ENCODE data around the gene CDC42.

Gene CDC42

DNA sequence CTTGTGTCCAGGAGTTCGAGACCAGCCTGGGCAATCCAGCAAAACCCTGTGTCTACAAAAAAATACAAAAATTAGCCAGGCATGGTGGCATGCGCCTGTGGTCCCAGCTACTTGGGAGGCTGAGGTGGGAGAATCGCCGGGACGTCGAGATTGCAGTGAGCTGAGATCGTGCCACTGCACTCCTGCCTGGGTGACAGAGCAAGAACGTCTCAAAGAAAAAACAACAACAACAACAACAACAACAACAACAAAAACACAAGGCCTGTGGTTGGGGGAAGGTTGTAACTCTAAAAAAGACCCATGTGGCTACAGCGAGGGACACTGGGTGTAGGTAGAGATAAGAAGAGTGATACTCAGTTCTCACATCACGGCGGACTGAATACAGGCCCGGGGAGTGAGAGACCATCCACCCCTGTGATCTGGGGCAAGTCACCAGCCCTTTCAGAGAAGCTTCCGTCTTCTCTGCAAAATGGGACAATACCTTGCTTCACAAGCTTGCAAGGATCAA is 848 bp upstream of the CDC42 start:
- in situ Hi-C loops (cut with MboI; ENCODE audit: low pct_unique_long_range_greater_than_20kb, low sequenced_read_pairs, unreplicated experiment): no loop called here
- no peak for DNase-seq (ENCODE audit: low spot score)
- TF ChIP-seq CTCF (IDR thresholded peaks at IDR 0.05; ENCODE audit: extremely low read depth, insufficient read depth, missing control alignments): no peak

DNA sequence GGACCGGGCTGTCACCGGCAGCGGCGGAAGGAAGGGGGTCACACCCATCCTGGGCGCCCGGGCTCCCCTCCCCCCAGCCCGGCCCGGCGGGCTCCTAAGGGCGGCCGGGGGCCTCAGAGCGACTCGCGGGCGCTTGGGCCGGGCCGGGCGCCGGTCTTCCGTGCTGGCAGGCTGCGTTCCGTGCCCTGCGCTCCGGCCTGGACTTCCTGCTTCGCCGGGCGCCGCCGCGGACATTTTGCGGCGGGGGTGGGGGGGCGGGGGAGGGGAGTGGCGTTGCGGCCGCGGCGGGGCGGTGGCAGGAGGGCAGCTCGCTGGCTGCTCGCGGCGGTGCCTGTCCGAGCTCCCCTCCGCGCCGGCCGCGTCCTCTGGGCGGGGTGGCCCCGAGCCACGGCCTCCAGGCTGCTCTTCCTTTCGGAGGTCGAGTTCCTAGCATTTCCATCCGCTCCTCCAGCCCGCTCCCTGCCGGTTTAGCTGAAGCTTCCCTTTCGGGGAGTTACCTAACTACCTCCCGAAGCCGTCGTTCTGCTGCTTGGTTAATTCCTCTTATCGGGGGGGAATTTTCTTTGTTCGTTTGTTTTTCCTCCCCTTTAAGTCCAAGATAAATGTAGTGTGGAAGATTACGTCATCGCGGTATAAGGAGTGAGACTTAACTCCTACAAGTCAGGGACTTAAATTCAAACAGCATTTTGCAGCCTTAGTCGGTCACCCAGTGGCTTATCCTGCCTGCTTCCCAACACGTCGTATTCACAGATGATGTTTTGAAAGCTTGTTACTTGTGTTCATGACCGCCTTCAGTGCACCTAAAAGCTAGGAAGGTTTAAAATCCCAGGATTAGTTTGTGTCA is 730 bp downstream of the CDC42 start:
- in situ Hi-C loops (cut with MboI; ENCODE audit: low pct_unique_long_range_greater_than_20kb, low sequenced_read_pairs, unreplicated experiment): no loop called here
- TF ChIP-seq CTCF (IDR thresholded peaks at IDR 0.05; ENCODE audit: extremely low read depth, insufficient read depth, missing control alignments): no peak
- DNase-seq (ENCODE audit: low spot score): peak; percentile 75

DNA sequence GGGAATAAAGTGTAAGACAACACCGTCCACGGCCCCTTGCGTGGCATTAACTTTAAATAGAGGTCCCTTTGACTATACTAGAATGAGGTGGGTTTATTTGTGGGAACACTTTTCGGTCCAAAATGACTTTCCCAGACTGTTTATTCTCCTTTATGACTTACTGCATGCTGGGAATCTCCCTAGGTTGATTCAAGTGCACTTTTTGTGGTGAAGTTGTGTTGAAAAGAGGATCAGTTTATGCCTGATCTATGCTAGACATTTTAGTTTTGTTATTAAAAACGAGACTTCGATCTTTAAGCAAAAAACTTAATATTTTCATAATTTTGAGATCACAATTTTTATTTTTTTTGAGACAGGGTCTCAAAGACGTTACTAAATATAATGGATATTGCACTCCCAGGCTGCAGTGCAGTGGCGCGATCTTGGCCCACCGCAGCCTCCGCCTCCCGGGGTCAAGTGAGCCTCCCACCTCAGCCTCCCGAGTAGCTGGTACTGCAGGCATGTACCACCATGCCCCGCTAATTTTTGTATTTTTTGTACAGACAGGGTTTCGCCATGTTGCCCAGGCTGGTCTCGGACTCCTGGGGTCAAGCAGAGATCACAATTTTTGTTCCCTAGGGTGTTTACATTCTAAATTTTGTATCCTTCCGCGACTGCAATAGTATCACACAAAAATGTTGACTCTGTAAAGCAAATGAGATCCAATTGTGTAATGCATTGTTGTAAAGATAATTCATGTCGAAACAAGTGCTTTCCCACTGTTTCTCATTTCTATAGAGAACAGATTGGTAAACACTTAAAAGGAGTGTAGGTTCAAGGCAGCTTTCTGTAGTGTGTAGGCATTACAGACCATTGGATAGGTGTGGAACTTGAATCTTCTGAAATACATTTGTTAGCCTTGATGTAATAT is 1.6 kb downstream of the CDC42 start:
- DNase-seq (ENCODE audit: low spot score): no peak
- no peak for TF ChIP-seq CTCF (IDR thresholded peaks at IDR 0.05; ENCODE audit: extremely low read depth, insufficient read depth, missing control alignments)
- in situ Hi-C loops (cut with MboI; ENCODE audit: low pct_unique_long_range_greater_than_20kb, low sequenced_read_pairs, unreplicated experiment): no loop called here

DNA sequence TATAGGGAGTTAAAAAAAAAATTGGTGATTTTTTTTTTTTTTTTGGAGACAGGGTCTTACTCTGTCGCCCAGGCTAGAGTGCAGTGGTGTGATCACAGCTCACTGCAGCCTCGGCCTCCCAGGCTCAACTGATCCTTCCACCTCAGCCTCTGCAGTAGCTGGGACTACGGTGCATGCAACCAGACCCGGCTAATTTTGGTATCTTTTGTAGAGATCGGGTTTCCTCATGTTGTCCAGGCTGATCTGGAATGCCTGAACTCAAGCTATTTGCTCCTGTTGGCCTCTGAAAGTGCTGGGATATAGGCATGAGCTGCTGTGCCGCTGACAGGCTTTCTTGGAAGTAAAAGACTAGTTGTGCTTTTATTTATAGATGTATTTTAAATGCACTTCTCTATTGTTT is 3.0 kb downstream of the CDC42 start:
- TF ChIP-seq CTCF (IDR thresholded peaks at IDR 0.05; ENCODE audit: extremely low read depth, insufficient read depth, missing control alignments): no peak
- DNase-seq (ENCODE audit: low spot score): no peak
- in situ Hi-C loops (cut with MboI; ENCODE audit: low pct_unique_long_range_greater_than_20kb, low sequenced_read_pairs, unreplicated experiment): no loop called here

GRCh38 chr1:22056043-22056442 is 3.5 kb downstream of the CDC42 start:
- in situ Hi-C loops (cut with MboI; ENCODE audit: low pct_unique_long_range_greater_than_20kb, low sequenced_read_pairs, unreplicated experiment): no loop called here
- no peak for DNase-seq (ENCODE audit: low spot score)
- TF ChIP-seq CTCF (IDR thresholded peaks at IDR 0.05; ENCODE audit: extremely low read depth, insufficient read depth, missing control alignments): no peak

GRCh38 chr1:22056936-22057335 is 4.4 kb downstream of the CDC42 start:
- no peak for TF ChIP-seq CTCF (IDR thresholded peaks at IDR 0.05; ENCODE audit: extremely low read depth, insufficient read depth, missing control alignments)
- in situ Hi-C loops (cut with MboI; ENCODE audit: low pct_unique_long_range_greater_than_20kb, low sequenced_read_pairs, unreplicated experiment): no loop called here
- no peak for DNase-seq (ENCODE audit: low spot score)

Measured in GM13977 (cell line).